VCaP (cell line): ENCODE measurements around the gene LSP1.

Source experiments
- H3K27ac ChIP-seq: fragments of 450-650 bp; 2 replicates; pipeline ENCODE4 v1.5.1; 2017
- CTCF ChIP-seq: fragments of 450-650 bp; conservative IDR thresholded peaks from 2 replicates; pipeline ENCODE4 v1.5.1; 2017; ENCODE audit warnings: mild to moderate bottlenecking, moderate library complexity

The LSP1 gene

GRCh38 chr11:1925373-1926155 is 72.7 kb downstream of the LSP1 start:
- TF ChIP-seq CTCF = no peak
- H3K27ac ChIP-seq = no peak overlapping the region

- H3K27ac ChIP-seq = no peak overlapping the region
- no peak for TF ChIP-seq CTCF
These were observed 73.5 kb downstream of the LSP1 start for GRCh38 chr11:1926156-1927025.

GRCh38 chr11:1927026-1927847 is 74.4 kb downstream of the LSP1 start:
- H3K27ac ChIP-seq = no peak overlapping the region

GRCh38 chr11:1927848-1928469 is 75.1 kb downstream of the LSP1 start:
- no peak for TF ChIP-seq CTCF
- no peak overlapping the region for H3K27ac ChIP-seq

More at GRCh38 chr11:1927026-1927847, 74.4 kb downstream of the LSP1 start:
- no peak for TF ChIP-seq CTCF

GRCh38 chr11:1928470-1928890 is 75.6 kb downstream of the LSP1 start:
- TF ChIP-seq CTCF = no peak
- no peak overlapping the region for H3K27ac ChIP-seq

- TF ChIP-seq CTCF = no peak
- no peak overlapping the region for H3K27ac ChIP-seq
These were observed 76.1 kb downstream of the LSP1 start for GRCh38 chr11:1928891-1929541.
